SK-MEL-5 (cell line): ENCODE measurements around the gene CCDC12. TPM values are rescaled to one million over a fixed set of nuclear protein-coding genes. Genes with fewer than 3 reads are reported as not detected.

Source experiments
- DNase-seq: peaks from one replicate; pipeline ENCODE4 v3.0.0-alpha.2; 2016; ENCODE audit warnings: low read depth, low spot score
- in situ Hi-C: cut with HindIII; loops from 2 replicates; pipeline ENCODE4 v1.10.0; 2016; ENCODE audit warnings: low sequenced_read_pairs, high pct_unique_total_duplicates, low pct_unique_long_range_greater_than_20kb
- total RNA-seq: library from RNA; depleted of rRNA; stranded (reverse); fragments of >200 nt; shearing (Covaris generic); gene quantifications from 2 replicates; pipeline ENCODE4 v1.2.3, GENCODE V29; 2014

The CCDC12 gene
- total RNA-seq, 1 experiment from 2014 or later: 24.6 TPM

DNA sequence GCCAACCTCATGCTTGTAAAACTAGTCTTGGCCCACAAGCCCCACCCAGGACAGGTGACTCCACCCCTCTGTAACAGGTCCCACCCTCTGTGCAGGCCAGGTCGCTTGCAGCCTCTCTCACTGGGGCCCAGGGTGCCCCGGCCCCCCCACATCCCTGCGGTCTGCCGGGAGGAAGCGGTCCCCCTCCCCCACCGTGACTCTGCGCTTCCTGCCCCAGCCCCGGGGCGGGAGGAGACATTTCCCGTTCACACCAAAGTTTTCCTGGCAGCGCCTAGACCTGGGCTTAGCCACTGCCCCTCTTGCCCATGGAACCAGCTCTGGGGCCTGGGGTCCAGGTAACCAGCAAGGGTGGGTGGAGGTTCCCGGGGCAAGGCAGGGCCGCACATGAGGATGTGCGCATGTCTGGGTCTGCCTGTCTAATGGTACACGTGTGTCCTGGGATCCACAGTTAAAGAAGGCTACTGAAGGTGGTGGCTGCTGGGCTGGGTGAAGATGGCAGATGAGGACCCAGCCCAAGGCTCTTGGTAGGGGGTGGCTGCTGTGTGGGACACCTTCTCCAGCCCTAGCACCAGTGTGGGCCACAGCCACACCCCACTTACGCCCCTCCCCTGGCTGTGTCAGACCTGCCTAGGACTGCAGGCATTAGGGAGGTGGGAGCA, 11.3 kb upstream of the CCDC12 start:
- DNase-seq: no peak
- in situ Hi-C loops: no loop called here

GRCh38 chr3:46987319-46987742, 10.8 kb upstream of the CCDC12 start:
- in situ Hi-C loops: no loop called here
- no peak for DNase-seq

- in situ Hi-C loops: no loop called here
Measured at GRCh38 chr3:46986782-46987310, 10.3 kb upstream of the CCDC12 start.

GRCh38 chr3:46986055-46986730, 9.6 kb upstream of the CCDC12 start:
- in situ Hi-C loops: no loop called here
- DNase-seq: no peak

More at GRCh38 chr3:46986782-46987310, 10.3 kb upstream of the CCDC12 start:
- no peak for DNase-seq

DNA sequence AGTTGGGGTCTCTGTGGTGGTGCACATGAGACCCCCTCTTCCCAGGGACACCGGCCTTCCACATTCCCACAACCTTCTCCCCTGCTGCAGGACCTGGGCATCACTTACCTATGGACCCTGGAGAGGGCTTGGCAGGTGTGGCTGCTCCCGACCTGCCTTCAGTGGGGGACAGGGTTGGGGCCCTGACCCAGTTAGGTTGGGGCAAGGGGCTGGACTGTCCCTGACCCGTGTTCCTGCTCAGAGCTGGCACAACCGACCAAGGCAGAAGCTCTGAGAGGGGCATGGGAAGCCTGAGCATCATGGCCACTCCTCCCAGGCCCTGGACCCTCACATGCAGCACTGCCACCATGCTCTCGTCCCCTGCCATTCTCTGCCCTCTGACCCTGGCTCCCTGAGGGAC, 9.0 kb upstream of the CCDC12 start:
- in situ Hi-C loops: no loop called here
- DNase-seq: no peak

GRCh38 chr3:46984591-46985459, 8.3 kb upstream of the CCDC12 start:
- DNase-seq: no peak
- in situ Hi-C loops: no loop called here

GRCh38 chr3:46982546-46982945, 6.0 kb upstream of the CCDC12 start:
- in situ Hi-C loops: no loop called here
- no peak for DNase-seq

DNA sequence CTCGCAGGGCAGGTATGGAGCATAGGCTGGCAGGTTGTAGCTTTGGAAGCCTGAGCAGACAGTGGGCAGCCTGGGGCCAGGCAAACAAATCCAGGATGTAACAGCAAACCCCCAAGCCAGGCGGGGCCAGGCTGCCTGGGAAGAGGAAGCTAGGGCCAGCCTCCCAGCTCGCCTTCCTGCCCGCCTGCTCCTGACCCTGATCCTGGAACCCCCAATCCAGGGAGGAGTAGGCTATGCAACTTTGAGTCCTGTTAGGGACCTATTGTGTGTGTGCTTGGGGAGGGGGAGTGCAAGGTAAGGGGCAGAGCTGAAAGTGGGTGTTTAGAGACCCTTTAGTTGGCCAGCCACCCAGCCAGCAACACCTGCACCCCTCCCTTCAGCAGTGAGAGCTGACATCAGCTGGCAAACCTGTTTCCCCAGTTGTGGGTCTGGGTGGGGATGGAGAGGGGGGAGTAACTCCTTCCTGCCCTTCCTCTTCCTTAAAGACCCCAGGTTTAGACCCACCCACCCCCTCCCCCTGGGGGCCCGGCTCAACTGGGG, 5.5 kb upstream of the CCDC12 start:
- in situ Hi-C loops: no loop called here
- no peak for DNase-seq

DNA sequence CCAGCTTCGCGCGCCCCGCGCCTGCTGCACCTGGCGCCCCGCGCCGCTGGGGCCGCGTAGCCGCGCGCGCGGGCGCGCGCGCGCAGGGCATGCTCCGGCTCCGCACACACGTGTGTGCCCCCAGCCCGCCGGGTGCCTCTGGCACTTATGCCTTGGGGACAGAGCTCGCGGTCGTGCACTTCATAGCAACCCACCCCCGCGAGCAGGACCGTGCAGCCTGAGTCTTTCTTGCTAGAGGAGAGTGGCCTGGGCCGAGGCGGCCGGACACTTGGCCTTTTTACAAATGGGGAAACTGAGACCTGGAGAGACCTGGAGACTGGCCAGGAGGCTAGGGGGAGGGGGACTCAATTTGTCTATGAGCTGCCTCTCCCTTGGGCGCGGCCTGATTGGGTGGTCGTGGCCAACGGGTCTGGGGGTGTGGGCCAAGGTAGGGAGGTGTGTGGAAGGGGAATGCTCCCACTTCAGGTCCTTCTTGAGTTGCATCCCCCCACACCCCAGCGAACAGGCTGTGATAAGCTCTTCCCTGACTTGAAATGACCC, 3.5 kb upstream of the CCDC12 start:
- in situ Hi-C loops: no loop called here
- no peak for DNase-seq

DNA sequence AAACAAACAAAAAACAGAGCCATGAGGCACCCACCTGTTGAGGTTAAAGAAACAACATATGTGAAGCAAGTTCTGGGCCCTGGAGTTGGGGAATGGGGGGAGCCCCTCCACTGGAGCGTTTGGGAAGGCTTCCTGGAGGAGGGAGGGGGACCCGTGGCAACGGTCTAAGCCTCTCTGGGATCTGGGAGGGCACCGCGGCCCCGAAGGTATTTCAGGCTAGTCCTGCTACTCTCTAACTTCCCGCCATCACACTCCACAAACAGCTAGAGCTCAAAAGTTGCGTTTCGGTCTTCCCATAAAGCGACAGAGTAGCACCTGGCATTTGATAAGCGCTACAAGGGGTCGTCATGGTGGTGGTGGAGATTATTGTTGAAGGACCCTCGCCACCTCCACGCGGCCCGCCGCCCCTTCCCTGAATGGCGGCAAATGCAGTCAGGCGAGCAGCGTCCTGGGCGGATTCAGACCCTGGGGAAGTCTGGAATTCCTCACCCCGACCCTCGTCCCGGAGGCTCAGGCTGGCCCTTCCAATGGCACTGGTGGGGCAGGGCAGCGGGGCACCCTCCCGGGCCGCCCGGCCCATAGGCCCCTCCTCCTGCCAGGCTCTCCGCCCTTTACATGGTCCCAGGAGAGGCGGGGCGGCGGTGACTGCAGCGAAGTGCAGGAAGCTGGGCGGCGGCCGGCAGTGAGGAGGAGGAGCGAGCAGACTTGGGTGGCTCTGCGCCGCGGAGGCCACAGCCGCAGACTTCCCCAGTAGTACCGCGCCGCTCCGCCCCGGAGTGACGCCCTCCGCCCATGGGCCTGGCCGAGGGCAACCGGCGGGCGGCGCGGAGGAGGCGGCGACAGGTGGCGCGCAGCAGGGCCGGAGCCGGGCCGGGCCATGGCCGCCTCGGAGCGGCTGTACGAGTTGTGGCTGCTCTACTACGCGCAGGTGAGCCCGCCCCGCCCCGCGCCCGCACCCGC, 2.7 kb upstream of the CCDC12 start, which contains the start of gene NBEAL2:
NBEAL2 (plus strand) TSS at position 682 of the 960 bp plus-strand sequence; CDS start at position 878, 196 bp downstream.
- peak; percentile 92 for DNase-seq
- in situ Hi-C loops: no loop called here

GRCh38 chr3:46978381-46978780, 1.8 kb upstream of the CCDC12 start:
- in situ Hi-C loops: no loop called here
- no peak for DNase-seq

- in situ Hi-C loops: no loop called here
Measured at GRCh38 chr3:46977811-46978195, 1.3 kb upstream of the CCDC12 start.

GRCh38 chr3:46974421-46975171, 1.9 kb downstream of the CCDC12 start:
- no peak for DNase-seq
- in situ Hi-C loops: no loop called here

More at GRCh38 chr3:46977811-46978195, 1.3 kb upstream of the CCDC12 start:
- no peak for DNase-seq

DNA sequence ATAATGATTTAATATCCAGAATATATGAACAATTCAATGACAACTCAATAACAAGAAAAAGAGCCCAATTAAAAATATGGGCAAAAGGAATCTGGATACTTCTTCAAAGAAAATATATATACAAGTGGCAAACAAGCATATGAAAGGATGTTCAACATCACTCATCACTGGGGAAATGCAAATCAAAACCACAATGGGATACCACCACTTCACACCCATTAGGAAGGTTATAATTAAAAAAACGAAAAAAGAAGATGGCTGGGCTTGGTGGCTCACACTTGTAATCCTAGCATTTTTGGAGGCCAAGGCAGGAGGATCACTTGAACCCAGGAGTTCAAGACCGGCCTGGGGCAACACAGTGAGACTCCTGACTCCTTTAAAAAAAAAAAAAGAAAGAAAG, 4.1 kb downstream of the CCDC12 start:
- in situ Hi-C loops: no loop called here
- no peak for DNase-seq

GRCh38 chr3:46971742-46972141, 4.8 kb downstream of the CCDC12 start:
- in situ Hi-C loops: no loop called here
- DNase-seq: no peak

DNA sequence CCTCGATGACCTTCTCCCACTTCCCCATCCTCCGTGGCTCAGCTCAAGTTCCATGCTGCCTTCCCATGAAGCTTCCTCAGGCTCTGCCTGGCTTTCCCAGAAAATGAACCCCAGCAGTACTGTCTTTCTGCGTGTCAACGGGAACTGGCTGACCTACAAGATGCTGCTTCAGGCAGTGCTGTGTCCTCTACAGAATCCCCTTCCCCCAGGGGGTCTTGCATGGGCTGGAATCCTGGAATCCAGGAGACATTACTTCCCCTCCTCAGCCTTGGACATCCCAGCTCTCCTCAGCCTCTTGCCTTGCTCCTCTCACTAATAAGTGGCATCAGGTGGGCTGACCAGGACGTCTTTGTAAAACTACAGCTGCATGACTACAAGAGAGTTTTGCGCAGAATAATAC, 5.4 kb downstream of the CCDC12 start:
- in situ Hi-C loops: no loop called here
- DNase-seq: no peak
